ENCODE results near the gene ATF2. TPM values are rescaled to one million over a fixed set of nuclear protein-coding genes. Genes with fewer than 3 reads are reported as not detected.
A peak's percentile ranks its signal among the peaks of the same experiment; 100 is the strongest.

ATF2 gene
- total and polyA plus RNA-seq, 2 experiments from 2014 or later, result 23.0 to 53.5 TPM

- H3K4me2 ChIP-seq, result no peak overlapping the region
- WGBS (ENCODE audit: low lambda C conversion rate, missing lambda C conversion rate), result 29% methylated on average over 5 of the region's 5 CpGs
- no peak for TF ChIP-seq CTCF (IDR thresholded peaks at IDR 0.05; ENCODE audit: poor library complexity)
- TF ChIP-seq EZH2 (IDR thresholded peaks at IDR 0.05; ENCODE audit: borderline replicate concordance), result no peak
- TF ChIP-seq EZH2phosphoT487 (IDR thresholded peaks at IDR 0.05; ENCODE audit: low read depth, severe bottlenecking, unreplicated experiment), result no peak
Observed at GRCh38 chr2:175039031-175039430, 129.0 kb downstream of the ATF2 start.

GRCh38 chr2:175037941-175038340 is 130.1 kb downstream of the ATF2 start:
- Histone ChIP-seq H3K4me3 (no peak overlapping the region), H3K4me2 (no peak overlapping the region), H2AFZ (no peak overlapping the region), H3K9me2 (replicated peaks; ENCODE audit: insufficient read depth) (no peaks in the 10 kb centered on the region), H3K79me2 (no peaks in the 10 kb centered on the region), H3K4me1 (ENCODE audit: insufficient read depth) (no peaks in the 10 kb centered on the region), H3K9me3 (ENCODE audit: low read depth) (no peaks in the 10 kb centered on the region), H4K20me1 (ENCODE audit: insufficient read depth, poor library complexity, severe bottlenecking) (no peaks in the 10 kb centered on the region), H3K27ac (no peak overlapping the region), H3K36me3 (replicated peaks; ENCODE audit: insufficient read depth, low read depth) (no peaks in the 10 kb centered on the region), H3K27me3 (no peaks in the 10 kb centered on the region)
- TF ChIP-seq CTCF (IDR thresholded peaks at IDR 0.05; ENCODE audit: poor library complexity), result no peak
- TF ChIP-seq EZH2 (IDR thresholded peaks at IDR 0.05; ENCODE audit: borderline replicate concordance), result no peak
- no peak for TF ChIP-seq EZH2phosphoT487 (IDR thresholded peaks at IDR 0.05; ENCODE audit: low read depth, severe bottlenecking, unreplicated experiment)
- no peak for DNase-seq (ENCODE audit: low spot score)
- WGBS (ENCODE audit: low lambda C conversion rate, missing lambda C conversion rate), result 82% methylated on average over 2 of the region's 2 CpGs

More at GRCh38 chr2:175039031-175039430, 129.0 kb downstream of the ATF2 start:
- Histone ChIP-seq H3K4me3 (no peak overlapping the region), H3K79me2 (no peaks in the 10 kb centered on the region), H4K20me1 (ENCODE audit: insufficient read depth, poor library complexity, severe bottlenecking) (no peaks in the 10 kb centered on the region), H3K9me2 (replicated peaks; ENCODE audit: insufficient read depth) (no peaks in the 10 kb centered on the region), H3K9me3 (ENCODE audit: low read depth) (no peaks in the 10 kb centered on the region), H3K27ac (no peak overlapping the region), H3K27me3 (no peaks in the 10 kb centered on the region), H2AFZ (no peak overlapping the region), H3K36me3 (replicated peaks; ENCODE audit: insufficient read depth, low read depth) (no peaks in the 10 kb centered on the region), H3K4me1 (ENCODE audit: insufficient read depth) (no peaks in the 10 kb centered on the region)
- DNase-seq (ENCODE audit: low spot score), result no peak

- no peak overlapping the region for H3K27ac ChIP-seq
- H2AFZ ChIP-seq, result no peak overlapping the region
- DNase-seq (ENCODE audit: low spot score), result peak; percentile 39
- no peaks in the 10 kb centered on the region for H3K79me2 ChIP-seq
- TF ChIP-seq EZH2phosphoT487 (IDR thresholded peaks at IDR 0.05; ENCODE audit: low read depth, severe bottlenecking, unreplicated experiment) (no peak), EZH2 (IDR thresholded peaks at IDR 0.05; ENCODE audit: borderline replicate concordance) (no peak), CTCF (IDR thresholded peaks at IDR 0.05; ENCODE audit: poor library complexity) (peak; percentile 53)
- no peak overlapping the region for H3K4me3 ChIP-seq
- H4K20me1 ChIP-seq (ENCODE audit: insufficient read depth, poor library complexity, severe bottlenecking), result no peaks in the 10 kb centered on the region
- H3K9me3 ChIP-seq (ENCODE audit: low read depth), result no peaks in the 10 kb centered on the region
- H3K36me3 ChIP-seq (replicated peaks; ENCODE audit: insufficient read depth, low read depth), result no peaks in the 10 kb centered on the region
- H3K4me1 ChIP-seq (ENCODE audit: insufficient read depth), result no peaks in the 10 kb centered on the region
- peak overlapping the region; percentile 30 for H3K4me2 ChIP-seq
- no peaks in the 10 kb centered on the region for H3K27me3 ChIP-seq
- no peaks in the 10 kb centered on the region for H3K9me2 ChIP-seq (replicated peaks; ENCODE audit: insufficient read depth)
- 72% methylated on average over 5 of the region's 5 CpGs for WGBS (ENCODE audit: low lambda C conversion rate, missing lambda C conversion rate)
Observed at GRCh38 chr2:175036582-175037018, 131.4 kb downstream of the ATF2 start.

- 72% methylated on average over 3 of the region's 3 CpGs for WGBS (ENCODE audit: low lambda C conversion rate, missing lambda C conversion rate)
Observed at GRCh38 chr2:175035806-175036205, 132.2 kb downstream of the ATF2 start.

More at GRCh38 chr2:175035806-175036205, 132.2 kb downstream of the ATF2 start:
- Histone ChIP-seq H3K36me3 (replicated peaks; ENCODE audit: insufficient read depth, low read depth) (no peaks in the 10 kb centered on the region), H3K4me1 (ENCODE audit: insufficient read depth) (no peaks in the 10 kb centered on the region), H3K27me3 (no peaks in the 10 kb centered on the region), H3K9me2 (replicated peaks; ENCODE audit: insufficient read depth) (no peaks in the 10 kb centered on the region), H3K9me3 (ENCODE audit: low read depth) (no peaks in the 10 kb centered on the region), H3K4me3 (no peak overlapping the region), H3K4me2 (no peak overlapping the region), H2AFZ (no peak overlapping the region), H3K79me2 (no peaks in the 10 kb centered on the region), H3K27ac (no peak overlapping the region), H4K20me1 (ENCODE audit: insufficient read depth, poor library complexity, severe bottlenecking) (no peaks in the 10 kb centered on the region)
- TF ChIP-seq EZH2phosphoT487 (IDR thresholded peaks at IDR 0.05; ENCODE audit: low read depth, severe bottlenecking, unreplicated experiment) (no peak), EZH2 (IDR thresholded peaks at IDR 0.05; ENCODE audit: borderline replicate concordance) (no peak), CTCF (IDR thresholded peaks at IDR 0.05; ENCODE audit: poor library complexity) (no peak)
- DNase-seq (ENCODE audit: low spot score), result no peak
